Astrocyte (in vitro differentiated cells and primary cell): ENCODE data around the gene MIA. TPM values are rescaled to one million over a fixed set of nuclear protein-coding genes. Genes with fewer than 3 reads are reported as not detected.

Experiments used
- DNase-seq: peaks from one replicate; pipeline ENCODE4 v3.0.0-alpha.2; 2010; ENCODE audit warnings: low read depth
- FAIRE-seq: peaks from 2 replicates; lab custom pipeline; 2011; peaks lifted over from hg19 to GRCh38; lab: Jason Lieb, UNC
- H2AFZ ChIP-seq: 2 replicates; pipeline ENCODE4 v1.6.0; 2012; ENCODE audit warnings: low read depth, low read length, inconsistent platforms
- H3K27ac ChIP-seq: 2 replicates; pipeline ENCODE4 v1.5.1; 2011; ENCODE audit warnings: low read depth, low read length, inconsistent platforms
- H3K27me3 ChIP-seq: 2 replicates; pipeline ENCODE4 v1.6.0; 2011; ENCODE audit warnings: low read length, inconsistent platforms; ENCODE audit not compliant: insufficient read depth
- H3K36me3 ChIP-seq: 2 replicates; pipeline ENCODE4 v1.5.1; 2011; ENCODE audit warnings: low read length, inconsistent platforms; ENCODE audit not compliant: insufficient read depth
- H3K4me1 ChIP-seq: 2 replicates; pipeline ENCODE4 v1.5.1; 2011; ENCODE audit warnings: low read length, inconsistent platforms; ENCODE audit not compliant: insufficient read depth
- H3K4me2 ChIP-seq: 2 replicates; pipeline ENCODE4 v1.6.0; 2012; ENCODE audit warnings: low read length, inconsistent platforms
- H3K4me3 ChIP-seq: 2 replicates; pipeline ENCODE4 v1.5.1; 2011; ENCODE audit warnings: low read depth, mild to moderate bottlenecking, low read length, inconsistent platforms; ENCODE audit not compliant: insufficient read depth
- H3K79me2 ChIP-seq: 2 replicates; pipeline ENCODE4 v1.6.0; 2012; ENCODE audit warnings: mild to moderate bottlenecking, low read length, inconsistent platforms; ENCODE audit not compliant: insufficient read depth
- H3K9ac ChIP-seq: 2 replicates; pipeline ENCODE4 v1.6.0; 2012; ENCODE audit warnings: mild to moderate bottlenecking, low read length, inconsistent platforms
- H3K9me3 ChIP-seq: 2 replicates; pipeline ENCODE4 v1.5.1; 2012; ENCODE audit warnings: low read depth, mild to moderate bottlenecking, low read length, inconsistent platforms; ENCODE audit not compliant: insufficient read depth
- H4K20me1 ChIP-seq: 2 replicates; pipeline ENCODE4 v1.6.0; 2012; ENCODE audit warnings: low read length, inconsistent platforms; ENCODE audit not compliant: insufficient read depth
- H3K27ac Mint-ChIP-seq: one replicate; pipeline ENCODE4 v1.8.0; 2021; ENCODE audit warnings: mild to moderate bottlenecking, mixed read lengths; ENCODE audit not compliant: unreplicated experiment
- H3K27me3 Mint-ChIP-seq: one replicate; pipeline ENCODE4 v1.8.0; 2021; ENCODE audit warnings: low read depth, mixed read lengths; ENCODE audit not compliant: unreplicated experiment
- H3K36me3 Mint-ChIP-seq: one replicate; pipeline ENCODE4 v1.8.0; 2021; ENCODE audit warnings: low read depth, mixed read lengths; ENCODE audit not compliant: unreplicated experiment
- H3K4me1 Mint-ChIP-seq: one replicate; pipeline ENCODE4 v1.8.0; 2021; ENCODE audit warnings: low read depth, mixed read lengths; ENCODE audit not compliant: unreplicated experiment
- H3K4me3 Mint-ChIP-seq: one replicate; pipeline ENCODE4 v1.8.0; 2021; ENCODE audit warnings: mild to moderate bottlenecking, moderate library complexity, mixed read lengths; ENCODE audit not compliant: unreplicated experiment
- H3K9me3 Mint-ChIP-seq: one replicate; pipeline ENCODE4 v1.8.0; 2021; ENCODE audit warnings: mild to moderate bottlenecking, mixed read lengths; ENCODE audit not compliant: unreplicated experiment
- EZH2 ChIP-seq: IDR thresholded peaks from 2 replicates; pipeline ENCODE4 v1.6.1; 2012; ENCODE audit warnings: mild to moderate bottlenecking, low read length, inconsistent platforms; ENCODE audit not compliant: insufficient read depth
- total RNA-seq: library from RNA; stranded (reverse); gene quantifications from 2 replicates; pipeline ENCODE4 v1.2.1, GENCODE V29; 2021
- TF ChIP-seq, protein P1 (sequence below): IDR thresholded peaks from 2 replicates; pipeline ENCODE4 v1.5.1; 2011; ENCODE audit warnings: low read depth, mild to moderate bottlenecking, inconsistent platforms, low read length, moderate library complexity; ENCODE audit not compliant: insufficient read depth

Gene MIA
- total RNA-seq, 1 donor from 2014 or later = 2.5 TPM

GRCh38 chr19:40733149-40733548, 42.2 kb upstream of the MIA start:
- no peak for TF ChIP-seq EZH2
- TF ChIP-seq, protein P1, sequence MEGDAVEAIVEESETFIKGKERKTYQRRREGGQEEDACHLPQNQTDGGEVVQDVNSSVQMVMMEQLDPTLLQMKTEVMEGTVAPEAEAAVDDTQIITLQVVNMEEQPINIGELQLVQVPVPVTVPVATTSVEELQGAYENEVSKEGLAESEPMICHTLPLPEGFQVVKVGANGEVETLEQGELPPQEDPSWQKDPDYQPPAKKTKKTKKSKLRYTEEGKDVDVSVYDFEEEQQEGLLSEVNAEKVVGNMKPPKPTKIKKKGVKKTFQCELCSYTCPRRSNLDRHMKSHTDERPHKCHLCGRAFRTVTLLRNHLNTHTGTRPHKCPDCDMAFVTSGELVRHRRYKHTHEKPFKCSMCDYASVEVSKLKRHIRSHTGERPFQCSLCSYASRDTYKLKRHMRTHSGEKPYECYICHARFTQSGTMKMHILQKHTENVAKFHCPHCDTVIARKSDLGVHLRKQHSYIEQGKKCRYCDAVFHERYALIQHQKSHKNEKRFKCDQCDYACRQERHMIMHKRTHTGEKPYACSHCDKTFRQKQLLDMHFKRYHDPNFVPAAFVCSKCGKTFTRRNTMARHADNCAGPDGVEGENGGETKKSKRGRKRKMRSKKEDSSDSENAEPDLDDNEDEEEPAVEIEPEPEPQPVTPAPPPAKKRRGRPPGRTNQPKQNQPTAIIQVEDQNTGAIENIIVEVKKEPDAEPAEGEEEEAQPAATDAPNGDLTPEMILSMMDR = no peak
- Histone ChIP-seq H3K79me2 (no peaks in the 10 kb centered on the region), H3K4me2 (no peak overlapping the region), H3K4me3 (no peak overlapping the region), H3K9me3 (no peaks in the 10 kb centered on the region), H3K4me1 (no peaks in the 10 kb centered on the region), H3K27me3 (no peaks in the 10 kb centered on the region), H3K27ac (no peak overlapping the region), H2AFZ (no peak overlapping the region), H3K9ac (no peak overlapping the region), H4K20me1 (no peaks in the 10 kb centered on the region), H3K36me3 (peaks cover 23% of the 10 kb centered on the region)
- Mint-ChIP-seq H3K4me1 (no peaks in the 10 kb centered on the region), H3K27ac (no peak overlapping the region), H3K27me3 (no peaks in the 10 kb centered on the region), H3K4me3 (no peak overlapping the region), H3K36me3 (peaks cover 35% of the 10 kb centered on the region), H3K9me3 (no peaks in the 10 kb centered on the region)
- FAIRE-seq = no peak
- no peak for DNase-seq

GRCh38 chr19:40735013-40735771, 40.1 kb upstream of the MIA start:
- no peaks in the 10 kb centered on the region for H3K9me3 ChIP-seq
- no peaks in the 10 kb centered on the region for H3K4me1 Mint-ChIP-seq
- TF ChIP-seq EZH2 = no peak
- TF ChIP-seq, protein P1 = no peak
- H3K27me3 Mint-ChIP-seq = no peaks in the 10 kb centered on the region
- H3K4me1 ChIP-seq = no peaks in the 10 kb centered on the region
- no peaks in the 10 kb centered on the region for H3K9me3 Mint-ChIP-seq
- no peak overlapping the region for H3K27ac ChIP-seq
- H4K20me1 ChIP-seq = no peaks in the 10 kb centered on the region
- H2AFZ ChIP-seq = no peak overlapping the region
- H3K36me3 Mint-ChIP-seq = peaks cover 37% of the 10 kb centered on the region
- H3K79me2 ChIP-seq = no peaks in the 10 kb centered on the region
- H3K4me3 Mint-ChIP-seq = no peak overlapping the region
- H3K9ac ChIP-seq = no peak overlapping the region
- FAIRE-seq = no peak
- peaks cover 27% of the 10 kb centered on the region for H3K36me3 ChIP-seq
- no peak for DNase-seq
- no peak overlapping the region for H3K4me3 ChIP-seq
- no peak overlapping the region for H3K4me2 ChIP-seq
- H3K27me3 ChIP-seq = no peaks in the 10 kb centered on the region
- H3K27ac Mint-ChIP-seq = no peak overlapping the region

DNA sequence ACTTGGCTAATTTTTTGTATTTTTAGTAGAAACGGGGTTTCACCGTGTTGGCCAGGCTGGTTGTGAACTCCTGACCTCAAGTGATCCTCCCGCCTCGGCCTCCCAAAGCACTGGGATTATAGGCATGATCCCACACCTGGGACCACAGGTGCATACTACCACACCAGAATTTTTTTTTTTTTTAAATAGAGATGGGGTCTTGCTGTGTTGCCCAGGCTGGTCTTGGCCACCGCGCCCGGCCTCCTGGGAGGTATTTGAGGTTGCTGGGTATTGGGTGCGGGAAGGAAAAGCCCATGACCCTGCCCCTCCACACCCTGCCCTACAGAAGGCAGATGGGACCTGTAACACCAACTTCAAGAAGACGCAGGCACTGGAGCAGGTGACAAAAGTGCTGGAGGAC, 38.7 kb upstream of the MIA start:
- H3K4me3 ChIP-seq = no peak overlapping the region
- H3K36me3 ChIP-seq = peaks cover 27% of the 10 kb centered on the region
- no peaks in the 10 kb centered on the region for H3K9me3 ChIP-seq
- TF ChIP-seq, protein P1 = no peak
- TF ChIP-seq EZH2 = no peak
- no peak overlapping the region for H3K27ac ChIP-seq
- H3K9ac ChIP-seq = no peak overlapping the region
- FAIRE-seq (no peak), DNase-seq (no peak)
- no peak overlapping the region for H3K27ac Mint-ChIP-seq
- H3K36me3 Mint-ChIP-seq = peaks cover 35% of the 10 kb centered on the region
- H3K4me1 ChIP-seq = no peaks in the 10 kb centered on the region
- H3K4me3 Mint-ChIP-seq = no peak overlapping the region
- no peak overlapping the region for H3K4me2 ChIP-seq
- H3K9me3 Mint-ChIP-seq = no peaks in the 10 kb centered on the region
- no peaks in the 10 kb centered on the region for H3K27me3 ChIP-seq
- no peaks in the 10 kb centered on the region for H3K4me1 Mint-ChIP-seq
- H2AFZ ChIP-seq = no peak overlapping the region
- no peaks in the 10 kb centered on the region for H3K27me3 Mint-ChIP-seq
- H3K79me2 ChIP-seq = no peaks in the 10 kb centered on the region
- H4K20me1 ChIP-seq = no peaks in the 10 kb centered on the region
